ENCODE measurements around the gene SERPINB5.

DNA sequence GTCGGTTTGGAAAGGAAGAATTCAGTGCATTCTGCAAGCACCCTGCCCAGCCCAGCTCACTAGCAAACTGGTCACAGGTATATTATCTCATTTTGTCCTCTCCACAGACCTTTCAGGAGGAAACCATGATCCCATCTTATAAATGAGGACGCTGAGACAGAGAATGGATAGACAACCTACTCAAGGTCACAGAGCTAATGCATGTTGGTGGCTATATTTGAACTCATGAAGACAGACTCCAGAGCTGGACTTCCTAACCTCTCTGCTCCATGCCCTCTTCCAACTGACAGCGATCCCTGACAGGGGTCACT is 29.5 kb downstream of the SERPINB5 start:
- TF ChIP-seq, protein P1, sequence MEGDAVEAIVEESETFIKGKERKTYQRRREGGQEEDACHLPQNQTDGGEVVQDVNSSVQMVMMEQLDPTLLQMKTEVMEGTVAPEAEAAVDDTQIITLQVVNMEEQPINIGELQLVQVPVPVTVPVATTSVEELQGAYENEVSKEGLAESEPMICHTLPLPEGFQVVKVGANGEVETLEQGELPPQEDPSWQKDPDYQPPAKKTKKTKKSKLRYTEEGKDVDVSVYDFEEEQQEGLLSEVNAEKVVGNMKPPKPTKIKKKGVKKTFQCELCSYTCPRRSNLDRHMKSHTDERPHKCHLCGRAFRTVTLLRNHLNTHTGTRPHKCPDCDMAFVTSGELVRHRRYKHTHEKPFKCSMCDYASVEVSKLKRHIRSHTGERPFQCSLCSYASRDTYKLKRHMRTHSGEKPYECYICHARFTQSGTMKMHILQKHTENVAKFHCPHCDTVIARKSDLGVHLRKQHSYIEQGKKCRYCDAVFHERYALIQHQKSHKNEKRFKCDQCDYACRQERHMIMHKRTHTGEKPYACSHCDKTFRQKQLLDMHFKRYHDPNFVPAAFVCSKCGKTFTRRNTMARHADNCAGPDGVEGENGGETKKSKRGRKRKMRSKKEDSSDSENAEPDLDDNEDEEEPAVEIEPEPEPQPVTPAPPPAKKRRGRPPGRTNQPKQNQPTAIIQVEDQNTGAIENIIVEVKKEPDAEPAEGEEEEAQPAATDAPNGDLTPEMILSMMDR (IDR thresholded peaks at IDR 0.05) = no peak
- TF ChIP-seq POLR2A (IDR thresholded peaks at IDR 0.05) = no peak
